Measurements from ENCODE around the gene NVL.

The NVL gene

DNA sequence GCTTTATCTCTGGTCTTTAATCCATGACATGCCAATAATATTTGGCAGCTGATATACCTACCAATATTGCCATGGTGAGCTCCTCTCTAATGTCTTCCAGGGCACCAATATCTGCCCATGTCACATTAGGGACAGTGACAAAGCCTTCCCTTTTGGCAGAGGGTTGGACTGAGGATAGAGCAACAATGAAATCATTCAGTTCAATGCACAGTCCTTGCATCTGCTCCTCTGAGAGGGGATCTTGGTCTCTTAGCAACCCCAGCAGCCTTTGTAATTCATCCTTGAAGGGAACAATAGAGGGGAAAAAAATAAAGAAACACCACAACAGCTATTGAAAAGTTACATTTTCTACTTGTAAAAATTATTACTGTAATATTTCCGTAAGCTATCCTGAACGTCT, 42.3 kb downstream of the NVL start:
- WGBS, 2 donors (ENCODE audit: extremely low coverage in 2 of 2, insufficient read length in 2 of 2, insufficient replicate concordance in 1 of 2) = no CpG with 5 or more reads among the region's 2 CpGs
- Histone ChIP-seq H2BK120ac (ENCODE audit: low read depth, low read length) (no peak overlapping the region), H3K4ac (ENCODE audit: low read length) (no peak overlapping the region)

DNA sequence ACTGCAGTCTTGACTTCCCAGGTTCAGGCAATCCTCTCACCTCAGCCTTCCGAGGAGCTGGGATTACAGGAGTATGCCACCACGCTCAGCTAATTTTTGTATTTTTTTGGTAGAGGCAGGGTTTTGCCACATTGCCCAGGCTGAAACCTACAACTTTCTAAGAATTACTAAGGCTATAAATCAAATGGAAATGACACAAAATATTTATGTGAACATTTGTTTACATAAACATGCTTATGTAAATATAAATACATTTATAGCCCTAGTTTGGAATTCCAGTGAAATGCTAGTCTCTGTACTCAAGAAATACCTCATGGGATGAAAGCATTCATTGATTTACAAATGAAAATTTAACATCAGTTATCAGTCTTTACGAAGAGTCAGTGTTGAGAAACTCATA, 47.8 kb downstream of the NVL start:
- no peak overlapping the region for H3K4me2 ChIP-seq (ENCODE audit: insufficient read depth, low read length, poor library complexity, severe bottlenecking)
- H4K8ac ChIP-seq (ENCODE audit: low read depth, low read length) = no peak overlapping the region
- no peak overlapping the region for H3K4ac ChIP-seq (ENCODE audit: low read length)
- no peak overlapping the region for H3K9ac ChIP-seq (ENCODE audit: low read depth, low read length, poor library complexity)
- H2AK5ac ChIP-seq (ENCODE audit: low read depth, low read length) = no peak overlapping the region
- H3K9me3 ChIP-seq (replicated peaks in 1 of 2; ENCODE audit: control insufficient read depth in 2 of 2, insufficient read depth in 1 of 2, low read depth in 1 of 2, low read length in 2 of 2) = peaks cover 0 to 4% of the 10 kb centered on the region in 2 donors
- H2BK120ac ChIP-seq (ENCODE audit: low read depth, low read length) = no peak overlapping the region
- H3K18ac ChIP-seq (ENCODE audit: low read length) = no peak overlapping the region
- H3K23ac ChIP-seq (ENCODE audit: low read depth, low read length, poor library complexity) = no peak overlapping the region
- H3K4me1 ChIP-seq (ENCODE audit: control insufficient read depth in 2 of 2, insufficient read depth in 1 of 2, low read depth in 1 of 2, low read length in 2 of 2) = peaks cover 0 to 2% of the 10 kb centered on the region in 2 donors
- no peak for DNase-seq (ENCODE audit: low spot score)
- H4K91ac ChIP-seq (ENCODE audit: low read depth, low read length, poor library complexity) = no peak overlapping the region
- no peak overlapping the region for H3K27ac ChIP-seq (replicated peaks; ENCODE audit: low read length)
- H2BK12ac ChIP-seq (ENCODE audit: low read length) = no peak overlapping the region
- H2AFZ ChIP-seq (ENCODE audit: low read length) = no peak overlapping the region
- no peaks in the 10 kb centered on the region for H3K79me1 ChIP-seq (ENCODE audit: low read depth, low read length)
- no CpG with 5 or more reads among the region's 3 CpGs for WGBS, 2 donors (ENCODE audit: extremely low coverage in 2 of 2, insufficient read length in 2 of 2, insufficient replicate concordance in 1 of 2)
- H3K36me3 ChIP-seq (replicated peaks in 1 of 2; ENCODE audit: control insufficient read depth in 2 of 2, insufficient read depth in 2 of 2, low read length in 2 of 2) = peaks cover 2 to 93% of the 10 kb centered on the region in 2 donors
- H2BK15ac ChIP-seq (ENCODE audit: low read length) = no peak overlapping the region
- H3K27me3 ChIP-seq (ENCODE audit: control insufficient read depth in 3 of 3, insufficient read depth in 3 of 3, low read depth in 1 of 3, low read length in 3 of 3) = no peaks in the 10 kb centered on the region
- H3K14ac ChIP-seq (ENCODE audit: low read length) = no peak overlapping the region
- no peak overlapping the region for H2BK5ac ChIP-seq (ENCODE audit: low read length)
- no peak overlapping the region for H3K4me3 ChIP-seq (ENCODE audit: low read length in 2 of 2)

More for the DNA sequence above, 42.3 kb downstream of the NVL start:
- Histone ChIP-seq H2AFZ (ENCODE audit: low read length) (no peak overlapping the region), H2BK15ac (ENCODE audit: low read length) (no peak overlapping the region), H4K8ac (ENCODE audit: low read depth, low read length) (no peak overlapping the region), H3K4me3 (ENCODE audit: low read length in 2 of 2) (no peak overlapping the region), H2AK5ac (ENCODE audit: low read depth, low read length) (no peak overlapping the region), H2BK5ac (ENCODE audit: low read length) (no peak overlapping the region), H3K79me1 (ENCODE audit: low read depth, low read length) (no peaks in the 10 kb centered on the region), H3K4me2 (ENCODE audit: insufficient read depth, low read length, poor library complexity, severe bottlenecking) (peak overlapping the region; percentile 40), H4K91ac (ENCODE audit: low read depth, low read length, poor library complexity) (no peak overlapping the region), H3K27me3 (ENCODE audit: control insufficient read depth in 3 of 3, insufficient read depth in 3 of 3, low read depth in 1 of 3, low read length in 3 of 3) (no peaks in the 10 kb centered on the region), H3K9ac (ENCODE audit: low read depth, low read length, poor library complexity) (no peak overlapping the region), H3K14ac (ENCODE audit: low read length) (no peak overlapping the region), H3K9me3 (replicated peaks in 1 of 2; ENCODE audit: control insufficient read depth in 2 of 2, insufficient read depth in 1 of 2, low read depth in 1 of 2, low read length in 2 of 2) (peaks cover 0 to 4% of the 10 kb centered on the region in 2 donors), H3K27ac (replicated peaks; ENCODE audit: low read length) (peak overlapping the region; percentile 50), H3K18ac (ENCODE audit: low read length) (no peak overlapping the region), H2BK12ac (ENCODE audit: low read length) (no peak overlapping the region), H3K36me3 (replicated peaks in 1 of 2; ENCODE audit: control insufficient read depth in 2 of 2, insufficient read depth in 2 of 2, low read length in 2 of 2) (peaks cover 5 to 82% of the 10 kb centered on the region in 2 donors), H3K4me1 (ENCODE audit: control insufficient read depth in 2 of 2, insufficient read depth in 1 of 2, low read depth in 1 of 2, low read length in 2 of 2) (peaks cover 2 to 13% of the 10 kb centered on the region in 2 donors), H3K23ac (ENCODE audit: low read depth, low read length, poor library complexity) (no peak overlapping the region)
- peak; percentile 85 for DNase-seq (ENCODE audit: low spot score)

DNA sequence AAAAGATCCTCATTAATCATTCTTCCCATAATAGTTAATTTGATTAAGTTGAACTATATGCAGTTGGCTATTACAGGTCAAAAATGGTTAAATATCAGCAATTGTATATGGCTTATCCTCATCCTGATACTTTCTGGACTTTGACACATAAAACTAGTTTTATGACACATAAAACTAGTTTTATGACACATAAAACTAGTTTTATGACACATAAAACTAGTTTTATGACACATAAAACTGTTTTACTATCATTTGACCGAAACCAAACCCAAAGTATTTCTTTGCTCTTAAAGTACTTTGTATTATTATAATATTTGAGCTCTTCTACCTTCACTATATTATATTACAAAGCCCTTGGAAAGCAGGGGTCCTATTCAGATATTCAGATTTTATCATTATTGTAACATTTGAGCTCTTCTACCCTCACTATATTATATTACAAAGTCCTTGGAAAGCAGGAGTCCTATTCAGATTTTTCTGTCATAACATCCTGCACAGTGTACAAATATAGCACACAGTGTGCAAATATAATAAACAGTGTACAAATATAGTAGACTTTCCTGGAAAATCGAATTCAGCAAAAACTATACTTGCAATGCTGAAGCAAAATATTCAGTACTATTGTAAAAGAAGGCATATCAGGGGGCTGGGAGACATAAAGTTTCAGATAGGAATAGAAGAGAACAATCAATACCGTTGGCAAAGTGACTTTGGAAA, 53.0 kb downstream of the NVL start:
- Histone ChIP-seq H3K4ac (ENCODE audit: low read length) (no peak overlapping the region), H3K79me1 (ENCODE audit: low read depth, low read length) (no peaks in the 10 kb centered on the region), H3K36me3 (replicated peaks in 1 of 2; ENCODE audit: control insufficient read depth in 2 of 2, insufficient read depth in 2 of 2, low read length in 2 of 2) (peaks cover 4 to 74% of the 10 kb centered on the region in 2 donors), H3K4me2 (ENCODE audit: insufficient read depth, low read length, poor library complexity, severe bottlenecking) (no peak overlapping the region), H2BK5ac (ENCODE audit: low read length) (no peak overlapping the region), H3K27me3 (ENCODE audit: control insufficient read depth in 3 of 3, insufficient read depth in 3 of 3, low read depth in 1 of 3, low read length in 3 of 3) (no peaks in the 10 kb centered on the region), H3K14ac (ENCODE audit: low read length) (no peak overlapping the region), H3K4me3 (ENCODE audit: low read length in 2 of 2) (no peak overlapping the region), H3K18ac (ENCODE audit: low read length) (no peak overlapping the region), H2BK120ac (ENCODE audit: low read depth, low read length) (no peak overlapping the region), H2BK15ac (ENCODE audit: low read length) (no peak overlapping the region), H3K9me3 (replicated peaks in 1 of 2; ENCODE audit: control insufficient read depth in 2 of 2, insufficient read depth in 1 of 2, low read depth in 1 of 2, low read length in 2 of 2) (no peaks in the 10 kb centered on the region), H2BK12ac (ENCODE audit: low read length) (no peak overlapping the region), H3K9ac (ENCODE audit: low read depth, low read length, poor library complexity) (no peak overlapping the region), H3K27ac (replicated peaks; ENCODE audit: low read length) (no peak overlapping the region), H3K23ac (ENCODE audit: low read depth, low read length, poor library complexity) (no peak overlapping the region), H3K4me1 (ENCODE audit: control insufficient read depth in 2 of 2, insufficient read depth in 1 of 2, low read depth in 1 of 2, low read length in 2 of 2) (no peaks in the 10 kb centered on the region), H2AFZ (ENCODE audit: low read length) (no peak overlapping the region), H4K8ac (ENCODE audit: low read depth, low read length) (no peak overlapping the region), H4K91ac (ENCODE audit: low read depth, low read length, poor library complexity) (no peak overlapping the region), H2AK5ac (ENCODE audit: low read depth, low read length) (no peak overlapping the region)
- no peak for DNase-seq (ENCODE audit: low spot score)
- no CpG with 5 or more reads among the region's 3 CpGs for WGBS, 2 donors (ENCODE audit: extremely low coverage in 2 of 2, insufficient read length in 2 of 2, insufficient replicate concordance in 1 of 2)

DNA sequence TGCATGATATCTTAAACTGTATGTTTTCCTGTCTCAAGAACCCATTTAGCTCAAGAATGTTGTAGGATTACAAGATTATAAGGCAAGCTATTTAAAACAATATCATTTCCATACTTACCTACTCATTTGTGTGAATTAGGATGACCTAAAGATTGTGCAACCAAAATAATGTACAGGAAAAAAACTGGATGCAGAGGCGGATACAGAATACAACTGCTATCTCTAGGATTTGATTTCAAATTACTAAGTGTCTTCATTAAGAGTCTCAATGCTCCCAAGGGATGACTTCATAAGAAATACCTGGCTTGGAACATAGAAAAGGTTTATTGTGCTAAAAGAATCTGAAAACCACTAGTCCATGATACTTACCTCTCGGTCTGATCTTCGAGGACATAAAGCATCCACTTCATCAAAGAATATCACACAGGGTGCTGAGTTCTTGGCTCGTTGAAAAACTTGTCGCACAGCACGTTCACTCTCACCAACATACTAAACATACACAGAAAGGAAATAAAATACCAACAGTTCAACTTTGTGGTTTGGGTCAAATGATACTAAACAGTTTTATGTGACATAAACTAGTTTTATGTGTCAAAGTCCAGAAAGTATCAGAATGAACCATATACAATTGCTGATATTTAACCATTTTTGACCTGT, 54.9 kb downstream of the NVL start:
- Histone ChIP-seq H3K4me1 (ENCODE audit: control insufficient read depth in 2 of 2, insufficient read depth in 1 of 2, low read depth in 1 of 2, low read length in 2 of 2) (no peaks in the 10 kb centered on the region), H4K91ac (ENCODE audit: low read depth, low read length, poor library complexity) (no peak overlapping the region), H3K27ac (replicated peaks; ENCODE audit: low read length) (no peak overlapping the region), H3K27me3 (ENCODE audit: control insufficient read depth in 3 of 3, insufficient read depth in 3 of 3, low read depth in 1 of 3, low read length in 3 of 3) (no peaks in the 10 kb centered on the region), H3K4me2 (ENCODE audit: insufficient read depth, low read length, poor library complexity, severe bottlenecking) (no peak overlapping the region), H2BK15ac (ENCODE audit: low read length) (no peak overlapping the region), H3K4me3 (ENCODE audit: low read length in 2 of 2) (no peak overlapping the region), H4K8ac (ENCODE audit: low read depth, low read length) (no peak overlapping the region), H3K36me3 (replicated peaks in 1 of 2; ENCODE audit: control insufficient read depth in 2 of 2, insufficient read depth in 2 of 2, low read length in 2 of 2) (peaks cover 4 to 72% of the 10 kb centered on the region in 2 donors), H3K23ac (ENCODE audit: low read depth, low read length, poor library complexity) (no peak overlapping the region), H2BK120ac (ENCODE audit: low read depth, low read length) (no peak overlapping the region), H3K4ac (ENCODE audit: low read length) (no peak overlapping the region), H2BK5ac (ENCODE audit: low read length) (no peak overlapping the region), H2AK5ac (ENCODE audit: low read depth, low read length) (no peak overlapping the region), H2AFZ (ENCODE audit: low read length) (no peak overlapping the region), H3K14ac (ENCODE audit: low read length) (no peak overlapping the region), H2BK12ac (ENCODE audit: low read length) (no peak overlapping the region), H3K9me3 (replicated peaks in 1 of 2; ENCODE audit: control insufficient read depth in 2 of 2, insufficient read depth in 1 of 2, low read depth in 1 of 2, low read length in 2 of 2) (no peaks in the 10 kb centered on the region), H3K9ac (ENCODE audit: low read depth, low read length, poor library complexity) (no peak overlapping the region), H3K79me1 (ENCODE audit: low read depth, low read length) (no peaks in the 10 kb centered on the region), H3K18ac (ENCODE audit: low read length) (no peak overlapping the region)
- no peak for DNase-seq (ENCODE audit: low spot score)
- no CpG with 5 or more reads among the region's 6 CpGs for WGBS, 2 donors (ENCODE audit: extremely low coverage in 2 of 2, insufficient read length in 2 of 2, insufficient replicate concordance in 1 of 2)

All from neuronal stem cell (in vitro differentiated cells).